Ovary (tissue), 3 donors: Measurements from ENCODE around the gene SNAPC3.

Source experiments
- EP300 ChIP-seq: sonication (generic); formaldehyde crosslinking; IDR thresholded peaks from one replicate; pipeline ENCODE4 v1.6.1; 2017; ENCODE audit warnings: antibody characterized with exemption
- POLR2A ChIP-seq: fragments of 450-650 bp; IDR thresholded peaks from one replicate; pipeline ENCODE4 v1.6.1; 2017; ENCODE audit warnings: antibody characterized with exemption, mild to moderate bottlenecking, moderate library complexity
- TF ChIP-seq, protein P1 (sequence below), 3 donors: fragments of 450-650 bp in 2 of 3; fragments of 200-600 bp in 1 of 3; IDR thresholded peaks; one replicate each; pipeline versions ENCODE4 v1.5.1 to v1.8.0; 2016 to 2022; ENCODE audit warnings: antibody characterized with exemption in 3 of 3, mild to moderate bottlenecking in 1 of 3
- donor health status: DM: no; HTN: no; CAD: no.

DNA sequence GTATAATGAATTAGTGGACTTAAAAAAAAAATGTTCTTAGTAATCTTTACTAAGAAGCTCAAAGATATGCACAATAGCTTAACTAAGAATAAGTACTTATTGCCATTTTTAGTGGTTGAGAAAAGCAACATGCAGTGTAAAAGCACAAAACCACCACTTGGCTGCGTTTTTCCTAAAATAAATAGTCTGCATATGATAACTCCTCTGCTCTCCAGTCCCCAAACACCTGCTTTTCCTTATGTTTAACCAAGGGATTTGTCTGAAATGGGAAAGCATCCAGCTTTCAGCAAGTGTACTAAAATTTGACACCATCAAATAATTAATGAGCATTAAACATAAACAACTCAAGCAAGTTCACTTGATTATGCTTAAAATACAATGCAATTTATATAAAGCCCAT, 46.7 kb downstream of the SNAPC3 start:
- TF ChIP-seq, protein P1, sequence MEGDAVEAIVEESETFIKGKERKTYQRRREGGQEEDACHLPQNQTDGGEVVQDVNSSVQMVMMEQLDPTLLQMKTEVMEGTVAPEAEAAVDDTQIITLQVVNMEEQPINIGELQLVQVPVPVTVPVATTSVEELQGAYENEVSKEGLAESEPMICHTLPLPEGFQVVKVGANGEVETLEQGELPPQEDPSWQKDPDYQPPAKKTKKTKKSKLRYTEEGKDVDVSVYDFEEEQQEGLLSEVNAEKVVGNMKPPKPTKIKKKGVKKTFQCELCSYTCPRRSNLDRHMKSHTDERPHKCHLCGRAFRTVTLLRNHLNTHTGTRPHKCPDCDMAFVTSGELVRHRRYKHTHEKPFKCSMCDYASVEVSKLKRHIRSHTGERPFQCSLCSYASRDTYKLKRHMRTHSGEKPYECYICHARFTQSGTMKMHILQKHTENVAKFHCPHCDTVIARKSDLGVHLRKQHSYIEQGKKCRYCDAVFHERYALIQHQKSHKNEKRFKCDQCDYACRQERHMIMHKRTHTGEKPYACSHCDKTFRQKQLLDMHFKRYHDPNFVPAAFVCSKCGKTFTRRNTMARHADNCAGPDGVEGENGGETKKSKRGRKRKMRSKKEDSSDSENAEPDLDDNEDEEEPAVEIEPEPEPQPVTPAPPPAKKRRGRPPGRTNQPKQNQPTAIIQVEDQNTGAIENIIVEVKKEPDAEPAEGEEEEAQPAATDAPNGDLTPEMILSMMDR (IDR thresholded peaks at IDR 0.05): no peak
- TF ChIP-seq POLR2A (no peak), EP300 (no peak)
